Astrocyte of the cerebellum (primary cell): ENCODE measurements around the gene RAP1GDS1.

Experiments used
- DNase-seq: peaks from one replicate; pipeline ENCODE4 v3.0.0-alpha.2; 2011; ENCODE audit warnings: low read depth
- H3K4me3 ChIP-seq: 2 replicates; pipeline ENCODE4 v1.5.1; 2011; ENCODE audit warnings: mild to moderate bottlenecking, low read depth, low read length, moderate library complexity
- in situ Hi-C: cut with HindIII; loops from 2 replicates; pipeline ENCODE4 v1.10.0; 2017; ENCODE audit warnings: low sequenced_read_pairs
- TF ChIP-seq, protein P1 (sequence below): IDR thresholded peaks from 2 replicates; pipeline ENCODE4 v1.5.1; 2012; ENCODE audit warnings: low read length, low read depth, moderate library complexity, mild to moderate bottlenecking; ENCODE audit errors: missing control alignments

The RAP1GDS1 gene

DNA sequence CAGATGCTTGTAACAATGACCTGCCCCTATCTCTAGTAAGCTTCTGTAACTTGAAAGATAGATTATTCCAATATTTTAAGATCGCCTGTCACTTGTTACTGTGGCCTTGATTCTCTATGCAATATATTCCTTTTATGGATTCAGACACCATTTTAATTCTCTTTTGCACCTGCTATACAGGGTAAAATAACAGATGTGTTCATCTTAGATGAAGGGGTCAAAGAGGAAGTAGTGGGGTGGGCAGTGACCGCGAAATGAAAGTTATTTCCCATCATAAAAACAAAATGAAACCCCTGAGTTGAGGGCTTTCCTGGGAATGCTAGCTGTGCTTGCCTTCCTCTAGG, 221.3 kb downstream of the RAP1GDS1 start:
- DNase-seq: no peak
- in situ Hi-C loops: no loop called here
- H3K4me3 ChIP-seq: no peak overlapping the region
- TF ChIP-seq, protein P1, sequence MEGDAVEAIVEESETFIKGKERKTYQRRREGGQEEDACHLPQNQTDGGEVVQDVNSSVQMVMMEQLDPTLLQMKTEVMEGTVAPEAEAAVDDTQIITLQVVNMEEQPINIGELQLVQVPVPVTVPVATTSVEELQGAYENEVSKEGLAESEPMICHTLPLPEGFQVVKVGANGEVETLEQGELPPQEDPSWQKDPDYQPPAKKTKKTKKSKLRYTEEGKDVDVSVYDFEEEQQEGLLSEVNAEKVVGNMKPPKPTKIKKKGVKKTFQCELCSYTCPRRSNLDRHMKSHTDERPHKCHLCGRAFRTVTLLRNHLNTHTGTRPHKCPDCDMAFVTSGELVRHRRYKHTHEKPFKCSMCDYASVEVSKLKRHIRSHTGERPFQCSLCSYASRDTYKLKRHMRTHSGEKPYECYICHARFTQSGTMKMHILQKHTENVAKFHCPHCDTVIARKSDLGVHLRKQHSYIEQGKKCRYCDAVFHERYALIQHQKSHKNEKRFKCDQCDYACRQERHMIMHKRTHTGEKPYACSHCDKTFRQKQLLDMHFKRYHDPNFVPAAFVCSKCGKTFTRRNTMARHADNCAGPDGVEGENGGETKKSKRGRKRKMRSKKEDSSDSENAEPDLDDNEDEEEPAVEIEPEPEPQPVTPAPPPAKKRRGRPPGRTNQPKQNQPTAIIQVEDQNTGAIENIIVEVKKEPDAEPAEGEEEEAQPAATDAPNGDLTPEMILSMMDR: no peak

- H3K4me3 ChIP-seq: no peak overlapping the region
- TF ChIP-seq, protein P1: no peak
- in situ Hi-C loops: no loop called here
- DNase-seq: no peak
These were observed 221.9 kb downstream of the RAP1GDS1 start for GRCh38 chr4:98482847-98483806.

- in situ Hi-C loops: no loop called here
- no peak for DNase-seq
- TF ChIP-seq, protein P1: no peak
- no peak overlapping the region for H3K4me3 ChIP-seq
These were observed 222.8 kb downstream of the RAP1GDS1 start for GRCh38 chr4:98484031-98484430.

GRCh38 chr4:98485816-98486345, 224.7 kb downstream of the RAP1GDS1 start:
- no peak for DNase-seq
- in situ Hi-C loops: no loop called here
- no peak overlapping the region for H3K4me3 ChIP-seq
- TF ChIP-seq, protein P1: no peak

- no peak for DNase-seq
- TF ChIP-seq, protein P1: no peak
- H3K4me3 ChIP-seq: no peak overlapping the region
- in situ Hi-C loops: no loop called here
These were observed 229.1 kb downstream of the RAP1GDS1 start for GRCh38 chr4:98490251-98490650.

DNA sequence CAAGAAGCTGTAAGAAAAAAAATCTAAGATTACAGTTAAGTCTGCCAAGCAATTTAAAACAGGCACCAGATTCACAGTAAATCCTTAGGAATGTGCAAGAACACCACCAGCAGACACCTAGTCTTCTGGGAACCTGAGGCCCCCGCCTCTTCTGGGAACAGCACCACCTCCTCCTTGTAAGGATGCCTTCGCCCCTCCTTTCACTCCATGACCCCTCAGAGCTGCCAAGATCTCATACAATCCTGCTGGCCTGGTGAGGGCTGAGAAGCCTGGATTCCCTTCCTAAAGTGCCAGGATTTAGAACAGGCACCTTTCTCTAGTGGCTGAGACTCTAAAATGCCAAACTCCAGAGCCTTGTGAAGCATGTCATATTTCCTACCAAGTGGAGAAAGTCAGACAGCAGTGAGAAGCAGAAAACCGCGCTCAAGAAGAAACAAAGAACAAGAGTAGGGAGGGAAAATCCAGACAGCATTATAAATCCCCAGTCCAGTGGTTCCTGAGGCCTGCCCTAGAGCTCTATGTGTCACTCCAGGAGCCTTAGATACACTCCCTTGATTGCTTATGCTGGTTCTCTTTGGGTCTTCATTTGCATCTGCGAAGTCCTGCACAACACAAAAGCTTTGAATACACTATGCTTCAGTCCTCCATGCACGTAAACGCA, 230.8 kb downstream of the RAP1GDS1 start:
- TF ChIP-seq, protein P1: no peak
- in situ Hi-C loops: no loop called here
- no peak overlapping the region for H3K4me3 ChIP-seq
- peak; percentile 79 for DNase-seq
